DMS153 (cell line): ENCODE results near the gene NFRKB.

Experiments used
- DNase-seq: peaks from one replicate; lab custom pipeline; 2025; lab: John Stamatoyannopoulos, UW

Gene NFRKB

DNA sequence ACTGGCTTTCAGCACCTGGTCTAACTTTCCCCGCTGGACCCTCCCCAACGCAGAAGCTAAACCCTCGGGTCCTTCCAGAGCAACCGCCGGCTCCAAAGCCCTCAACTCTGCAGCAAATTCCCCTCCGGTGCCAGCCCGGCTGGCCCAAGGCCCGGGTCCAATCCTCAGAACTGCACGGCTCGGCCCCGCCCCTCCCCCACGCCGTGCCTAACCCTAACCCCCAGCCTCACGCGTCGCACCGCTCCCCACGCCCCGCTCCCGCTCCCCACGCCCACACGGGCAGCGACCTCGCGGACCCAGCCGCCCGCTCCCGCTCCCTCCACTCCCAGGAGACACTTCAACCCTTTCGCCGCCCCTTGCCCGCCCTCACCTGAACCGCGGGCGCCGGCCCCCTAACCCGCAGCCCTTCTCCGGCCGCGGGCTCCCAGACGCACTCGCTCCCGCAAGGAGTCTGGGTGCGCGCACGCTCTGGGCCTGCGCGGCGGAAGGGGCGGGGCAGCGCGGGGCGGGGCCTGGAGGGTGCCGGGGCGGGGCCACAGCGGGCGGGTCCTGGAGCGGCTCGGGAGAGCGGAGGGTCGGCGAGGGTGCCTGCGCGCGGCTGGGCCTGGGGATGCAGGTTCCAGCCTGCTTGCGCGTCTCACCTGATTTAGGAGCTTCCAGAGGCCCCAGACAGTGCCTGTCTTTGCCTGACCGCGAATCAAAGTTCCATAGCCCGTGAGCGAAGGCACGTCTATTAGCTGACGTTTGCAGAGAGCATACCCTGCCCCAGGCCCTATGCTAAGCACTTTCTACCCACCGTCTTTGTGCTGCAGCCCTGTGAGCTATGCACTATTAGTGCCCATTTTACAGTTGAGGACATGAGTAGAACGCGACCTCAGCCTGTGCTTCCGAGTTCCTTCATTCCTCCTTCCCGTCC is at the start of gene NFRKB:
Gene NFRKB, minus strand, starts transcription at position 453 of the 916 bp plus-strand sequence. CDS start 2,729 bp downstream, outside the sequence.
- DNase-seq = peak; percentile 47

DNA sequence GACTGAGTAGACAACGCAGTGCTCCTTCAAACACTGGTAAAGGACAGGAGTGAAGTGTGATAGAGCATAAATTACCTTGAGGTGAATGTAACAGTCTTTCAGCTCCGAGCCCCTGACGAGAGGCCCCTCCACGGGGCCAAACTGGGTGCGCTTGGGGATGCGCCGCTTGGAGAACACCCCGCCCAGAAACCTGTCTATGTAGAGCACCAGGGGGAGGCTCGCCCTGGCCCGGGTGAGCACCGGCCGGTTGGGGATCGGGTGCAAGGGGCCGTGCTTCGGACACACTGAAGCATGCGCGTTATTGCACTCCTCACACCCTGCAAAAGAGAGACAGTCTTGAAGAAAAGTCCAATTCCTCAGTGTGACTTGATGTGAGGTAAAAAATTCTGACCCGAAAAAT is 49.3 kb upstream of the NFRKB start:
- DNase-seq = no peak

GRCh38 chr11:129943036-129943435 is 47.7 kb upstream of the NFRKB start:
- DNase-seq = no peak

DNA sequence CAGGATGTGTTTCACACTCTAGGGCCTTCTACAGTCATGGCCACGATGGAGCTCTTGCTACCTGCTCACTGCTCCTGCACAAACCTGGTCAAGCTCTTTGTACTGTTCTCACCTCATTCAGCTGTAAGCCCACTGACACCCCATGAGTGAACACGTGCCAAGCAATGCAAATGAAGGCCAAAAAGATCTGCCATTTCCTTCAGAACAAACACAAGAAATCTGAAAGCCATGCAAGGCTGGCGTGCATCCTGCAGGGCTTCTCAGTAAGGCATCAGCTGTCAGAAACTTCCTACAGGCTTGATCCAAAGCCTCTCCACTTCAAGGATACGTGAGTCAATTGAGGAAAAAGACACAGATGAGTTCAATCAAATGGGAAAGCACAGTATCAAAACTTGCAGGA is 44.1 kb upstream of the NFRKB start:
- no peak for DNase-seq

- no peak for DNase-seq
Measured at GRCh38 chr11:129938764-129939163, 43.4 kb upstream of the NFRKB start.

- no peak for DNase-seq
Measured at GRCh38 chr11:129937592-129938238, 42.3 kb upstream of the NFRKB start.

DNA sequence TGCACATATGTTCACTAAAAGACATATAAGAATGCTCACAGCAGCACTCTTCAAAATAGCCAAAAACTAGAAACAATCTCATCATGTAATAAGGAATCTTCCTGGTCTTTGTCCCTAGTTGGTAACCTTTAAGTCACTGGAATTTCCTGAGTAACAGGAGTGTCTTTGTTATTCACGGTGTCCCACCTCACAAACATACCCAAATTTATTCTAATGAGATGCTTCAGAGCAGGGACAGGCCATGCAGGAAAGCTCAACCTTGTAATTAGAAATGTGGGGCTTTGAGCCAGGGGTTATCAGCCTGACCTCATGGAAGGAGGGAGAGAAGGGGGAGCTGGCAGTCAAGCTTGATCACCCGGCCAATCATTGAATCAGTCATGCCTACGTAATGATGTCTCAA is 40.3 kb upstream of the NFRKB start:
- DNase-seq = no peak

GRCh38 chr11:129933891-129934290 is 38.5 kb upstream of the NFRKB start:
- DNase-seq = no peak

DNA sequence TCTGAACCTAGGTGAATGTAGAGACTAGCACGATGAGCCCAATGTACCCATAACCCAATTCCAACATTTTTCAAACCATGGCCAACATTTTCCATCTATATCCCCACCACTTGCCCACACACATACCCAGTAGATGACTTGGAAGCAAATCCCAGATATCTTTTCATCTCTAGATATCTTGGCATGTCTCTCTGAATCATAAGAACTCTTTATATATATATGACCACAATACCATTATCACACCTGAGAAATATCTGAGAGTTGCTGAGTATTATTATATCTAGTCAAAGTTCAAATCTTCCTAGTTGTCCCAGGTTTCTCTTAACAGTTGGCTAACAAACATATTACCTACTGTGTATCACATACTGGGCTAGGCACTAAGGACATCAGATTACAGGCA is 37.9 kb upstream of the NFRKB start:
- no peak for DNase-seq

- DNase-seq = no peak
Measured at GRCh38 chr11:129932381-129933067, 37.1 kb upstream of the NFRKB start.

- no peak for DNase-seq
Measured at GRCh38 chr11:129930743-129931142, 35.4 kb upstream of the NFRKB start.

- no peak for DNase-seq
Measured at GRCh38 chr11:129930296-129930695, 34.9 kb upstream of the NFRKB start.

GRCh38 chr11:129929721-129930120 is 34.3 kb upstream of the NFRKB start:
- DNase-seq = no peak

DNA sequence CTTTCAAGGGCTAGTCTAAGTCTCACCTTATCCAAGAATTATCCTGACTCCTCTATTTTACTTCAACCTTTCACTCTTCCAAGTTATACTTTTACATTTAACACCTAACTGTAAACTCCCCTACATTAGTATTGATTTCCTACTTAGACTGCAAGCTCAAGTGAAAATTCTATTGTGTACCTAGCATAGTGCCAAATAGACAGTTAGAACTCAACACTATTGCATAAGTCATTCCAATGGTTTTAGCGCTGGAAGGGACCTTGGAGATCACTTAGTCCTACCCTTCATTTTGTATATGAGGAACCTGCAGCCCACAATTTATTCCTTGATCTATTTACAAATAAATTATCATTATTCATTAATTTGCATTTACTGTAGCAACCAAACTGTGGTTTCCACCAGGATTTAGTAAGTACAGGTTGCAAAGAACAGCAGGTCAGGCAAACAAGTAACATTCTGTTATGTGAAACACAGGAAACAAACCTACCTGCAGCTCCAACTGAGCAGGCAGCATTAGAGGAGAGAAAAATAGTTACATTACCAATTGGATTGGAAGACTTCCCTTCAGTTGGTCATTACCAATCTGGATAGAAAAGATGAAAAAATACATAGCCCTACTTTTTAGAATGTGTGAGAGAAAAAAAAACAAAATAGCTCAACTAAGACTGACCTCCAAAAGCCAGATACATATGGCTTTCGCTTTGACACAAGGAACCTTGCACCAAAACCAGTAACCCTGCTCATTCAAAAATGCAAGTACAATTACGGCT is 33.7 kb upstream of the NFRKB start:
- no peak for DNase-seq

- DNase-seq = no peak
Measured at GRCh38 chr11:129922674-129923073, 27.3 kb upstream of the NFRKB start.

DNA sequence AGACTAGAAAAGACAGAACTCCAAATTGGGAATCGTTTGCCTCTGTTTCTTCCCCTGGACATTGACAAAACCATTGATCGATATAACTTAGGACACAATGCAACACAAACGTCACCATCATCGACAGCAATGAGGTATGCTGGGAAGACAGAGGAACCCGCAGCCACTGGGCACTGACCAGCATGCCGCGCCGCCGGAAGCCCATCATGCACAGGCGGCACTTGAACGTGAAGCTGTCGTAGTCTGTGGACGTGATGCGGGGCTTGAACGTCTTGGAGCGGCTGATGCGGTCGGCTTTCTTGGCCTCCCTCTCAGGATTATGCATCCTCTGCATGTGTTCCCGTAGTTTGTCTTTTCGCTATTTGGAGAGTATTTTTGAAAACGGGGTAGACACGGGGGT is 23.0 kb upstream of the NFRKB start:
- no peak for DNase-seq

DNA sequence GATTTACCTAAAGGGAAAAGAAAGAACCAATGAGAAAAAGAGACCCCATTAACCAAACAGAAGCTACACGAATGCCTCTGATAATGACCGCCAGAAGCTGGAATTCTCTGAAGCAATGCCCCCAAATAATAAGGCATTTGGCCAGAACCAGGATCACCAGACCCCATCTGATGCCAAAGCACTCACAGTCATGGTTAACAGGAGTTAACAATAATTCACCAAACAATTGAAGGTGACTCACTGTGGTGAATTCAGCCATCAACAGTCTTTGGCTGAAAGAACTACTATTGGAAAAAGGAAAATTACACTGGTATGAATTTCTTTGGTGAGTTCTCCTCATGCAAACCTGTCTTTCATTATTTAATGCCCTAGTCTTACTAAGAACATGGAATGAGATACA is 21.9 kb upstream of the NFRKB start:
- no peak for DNase-seq

GRCh38 chr11:129911298-129911697 is 15.9 kb upstream of the NFRKB start:
- DNase-seq = no peak

DNA sequence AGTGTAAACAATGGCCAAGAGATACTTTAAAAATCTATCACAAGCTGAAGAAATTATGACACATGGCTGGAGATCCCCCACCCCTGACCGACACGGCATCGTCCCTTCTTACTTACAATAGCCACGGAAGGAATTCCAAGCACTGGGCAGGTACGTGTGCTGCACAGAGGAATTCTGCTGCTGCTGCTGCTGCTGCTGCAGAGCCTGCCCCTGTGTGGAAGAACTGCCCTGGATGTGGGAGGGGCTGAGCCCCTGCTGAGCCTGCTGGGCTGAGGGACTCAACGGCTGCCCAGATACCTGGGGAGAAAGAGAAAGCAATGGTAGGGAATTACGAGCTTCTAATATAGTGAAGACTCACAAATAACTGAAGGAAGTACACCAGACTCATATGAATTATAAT is 15.0 kb upstream of the NFRKB start:
- no peak for DNase-seq

DNA sequence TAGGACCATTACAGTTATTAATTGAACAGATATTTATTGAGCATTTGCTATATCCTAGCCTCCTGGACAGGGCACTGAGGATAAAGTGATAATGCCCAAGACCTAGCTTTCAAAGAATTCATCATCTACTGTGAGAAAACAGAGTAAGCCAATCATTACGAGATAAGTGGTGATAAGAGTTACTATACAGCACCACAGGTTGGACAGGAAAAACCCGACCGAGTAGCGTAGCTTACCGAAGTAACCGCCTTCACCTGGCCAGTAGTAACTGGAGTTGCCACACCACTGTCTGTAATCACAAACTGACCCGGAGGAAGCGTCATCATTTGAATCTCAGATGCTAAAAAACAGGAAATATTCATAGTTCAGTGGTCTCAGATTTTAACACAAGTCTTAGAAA is 10.0 kb upstream of the NFRKB start:
- no peak for DNase-seq

- DNase-seq = peak; percentile 23
Measured at GRCh38 chr11:129896062-129896461, 684 bp upstream of the NFRKB start.
